Karpas-422 (cell line): ENCODE measurements around the gene NCAPG2. TPM values are rescaled to one million over a fixed set of nuclear protein-coding genes. Genes with fewer than 3 reads are reported as not detected.

Experiments
- DNase-seq: peaks from one replicate; pipeline ENCODE4 v3.0.0-alpha.2; 2015
- H2AFZ ChIP-seq: fragments of 200-600 bp; sonication (generic); 2 replicates; pipeline ENCODE4 v1.6.1; 2014; ENCODE audit warnings: antibody characterized with exemption, low read length, mixed read lengths
- H3K27ac ChIP-seq: fragments of 200-600 bp; sonication (generic); 2 replicates; pipeline ENCODE4 v1.5.1; 2014; ENCODE audit warnings: mild to moderate bottlenecking, low read length, moderate library complexity
- H3K27me3 ChIP-seq: fragments of 200-600 bp; sonication (generic); 2 replicates; pipeline ENCODE4 v1.6.1; 2014; ENCODE audit warnings: low read length, mixed read lengths
- H3K36me3 ChIP-seq: fragments of 200-600 bp; sonication (generic); 2 replicates; pipeline ENCODE4 v1.6.1; 2014; ENCODE audit warnings: low read length, mixed read lengths; ENCODE audit not compliant: insufficient read depth
- H3K4me1 ChIP-seq: fragments of 200-600 bp; sonication (generic); 2 replicates; pipeline ENCODE4 v1.6.1; 2014; ENCODE audit warnings: mild to moderate bottlenecking, low read length, mixed read lengths
- H3K4me2 ChIP-seq: fragments of 200-600 bp; sonication (generic); 2 replicates; pipeline ENCODE4 v1.6.1; 2014; ENCODE audit warnings: low read length, low read depth, mild to moderate bottlenecking; ENCODE audit not compliant: poor library complexity, severe bottlenecking
- H3K4me3 ChIP-seq: fragments of 200-600 bp; sonication (generic); 2 replicates; pipeline ENCODE4 v1.5.1; 2014; ENCODE audit warnings: mild to moderate bottlenecking, antibody characterized with exemption, low read length, mixed read lengths
- H3K79me2 ChIP-seq: fragments of 200-600 bp; sonication (generic); 2 replicates; pipeline ENCODE4 v1.6.1; 2014; ENCODE audit warnings: mild to moderate bottlenecking, low read length, mixed read lengths
- H3K9ac ChIP-seq: fragments of 200-600 bp; sonication (generic); 2 replicates; pipeline ENCODE4 v1.6.0; 2014; ENCODE audit warnings: low read length
- H3K9me2 ChIP-seq: fragments of 200-600 bp; sonication (generic), shearing (Covaris generic); replicated peaks from 2 replicates; pipeline ENCODE4 v1.6.0; 2014; ENCODE audit warnings: mild to moderate bottlenecking, low read length, moderate library complexity; ENCODE audit not compliant: insufficient read depth
- H3K9me3 ChIP-seq: fragments of 300-700, 200-600 bp; sonication (generic); 2 replicates; pipeline ENCODE4 v1.6.1; 2014; ENCODE audit warnings: low read length, mixed read lengths
- H4K20me1 ChIP-seq: fragments of 200-600 bp; sonication (generic); 2 replicates; pipeline ENCODE4 v1.6.1; 2014; ENCODE audit warnings: mild to moderate bottlenecking, antibody characterized with exemption, low read length, low read depth; ENCODE audit not compliant: insufficient read depth
- total RNA-seq: library from RNA; depleted of rRNA; stranded (reverse); fragments of >200 nt; shearing (Covaris generic); gene quantifications from 2 replicates; pipeline ENCODE4 v1.2.3, GENCODE V29; 2014; ENCODE audit warnings: low replicate concordance

The NCAPG2 gene
- total RNA-seq, 1 experiment from 2014 or later = 23.4 TPM

GRCh38 chr7:158731761-158732160 is 27.2 kb upstream of the NCAPG2 start:
- no peak for DNase-seq

GRCh38 chr7:158730383-158731346 is 26.1 kb upstream of the NCAPG2 start:
- H3K27me3 ChIP-seq = no peaks in the 10 kb centered on the region
- H3K4me3 ChIP-seq = no peak overlapping the region
- H3K9me2 ChIP-seq = no peaks in the 10 kb centered on the region
- H3K4me2 ChIP-seq = no peak overlapping the region
- no peaks in the 10 kb centered on the region for H4K20me1 ChIP-seq
- H3K27ac ChIP-seq = no peak overlapping the region
- no peak overlapping the region for H3K9ac ChIP-seq
- no peak for DNase-seq
- no peak overlapping the region for H2AFZ ChIP-seq
- H3K4me1 ChIP-seq = no peaks in the 10 kb centered on the region
- peaks cover 25% of the 10 kb centered on the region; the same call in 1 of the 2 replicates for H3K36me3 ChIP-seq
- H3K9me3 ChIP-seq = no peaks in the 10 kb centered on the region
- no peaks in the 10 kb centered on the region for H3K79me2 ChIP-seq

More at GRCh38 chr7:158731761-158732160, 27.2 kb upstream of the NCAPG2 start:
- no peak overlapping the region for H3K9ac ChIP-seq
- no peak overlapping the region for H3K4me2 ChIP-seq
- H3K9me2 ChIP-seq = no peaks in the 10 kb centered on the region
- peaks cover 34% of the 10 kb centered on the region; the same call in 1 of the 2 replicates for H3K36me3 ChIP-seq
- no peaks in the 10 kb centered on the region for H4K20me1 ChIP-seq
- no peak overlapping the region for H3K27ac ChIP-seq
- no peak overlapping the region for H3K4me3 ChIP-seq
- no peaks in the 10 kb centered on the region for H3K9me3 ChIP-seq
- H3K79me2 ChIP-seq = no peaks in the 10 kb centered on the region
- no peak overlapping the region for H2AFZ ChIP-seq
- no peaks in the 10 kb centered on the region for H3K27me3 ChIP-seq
- no peaks in the 10 kb centered on the region for H3K4me1 ChIP-seq

- Histone ChIP-seq H4K20me1 (no peaks in the 10 kb centered on the region), H2AFZ (no peak overlapping the region), H3K9ac (no peak overlapping the region), H3K79me2 (no peaks in the 10 kb centered on the region), H3K9me3 (no peaks in the 10 kb centered on the region), H3K36me3 (peaks cover 18% of the 10 kb centered on the region; the same call in 1 of the 2 replicates), H3K4me1 (no peaks in the 10 kb centered on the region), H3K4me3 (no peak overlapping the region), H3K4me2 (no peak overlapping the region), H3K9me2 (no peaks in the 10 kb centered on the region), H3K27ac (no peak overlapping the region), H3K27me3 (no peaks in the 10 kb centered on the region)
- no peak for DNase-seq
Measured at GRCh38 chr7:158729646-158730382, 25.2 kb upstream of the NCAPG2 start.

GRCh38 chr7:158728911-158729645 is 24.5 kb upstream of the NCAPG2 start:
- Histone ChIP-seq H3K4me1 (no peaks in the 10 kb centered on the region), H3K4me3 (no peak overlapping the region), H3K9ac (no peak overlapping the region), H3K9me3 (no peaks in the 10 kb centered on the region), H3K79me2 (no peaks in the 10 kb centered on the region), H3K27ac (no peak overlapping the region), H4K20me1 (no peaks in the 10 kb centered on the region), H3K4me2 (no peak overlapping the region), H3K36me3 (peaks cover 12% of the 10 kb centered on the region; the same call in 1 of the 2 replicates), H3K9me2 (no peaks in the 10 kb centered on the region), H3K27me3 (no peaks in the 10 kb centered on the region), H2AFZ (no peak overlapping the region)
- DNase-seq = no peak

- no peaks in the 10 kb centered on the region for H3K4me1 ChIP-seq
- no peak overlapping the region for H3K27ac ChIP-seq
- no peak for DNase-seq
- no peak overlapping the region for H3K4me3 ChIP-seq
- H4K20me1 ChIP-seq = no peaks in the 10 kb centered on the region
- H3K36me3 ChIP-seq = peaks cover 9% of the 10 kb centered on the region; the same call in 1 of the 2 replicates
- H3K9me2 ChIP-seq = no peaks in the 10 kb centered on the region
- no peak overlapping the region for H3K9ac ChIP-seq
- no peaks in the 10 kb centered on the region for H3K79me2 ChIP-seq
- H3K27me3 ChIP-seq = no peaks in the 10 kb centered on the region
- no peaks in the 10 kb centered on the region for H3K9me3 ChIP-seq
- H3K4me2 ChIP-seq = no peak overlapping the region
- no peak overlapping the region for H2AFZ ChIP-seq
Measured at GRCh38 chr7:158727690-158728089, 23.1 kb upstream of the NCAPG2 start.

GRCh38 chr7:158726277-158726807 is 21.7 kb upstream of the NCAPG2 start:
- H3K4me3 ChIP-seq = no peak overlapping the region
- H4K20me1 ChIP-seq = no peaks in the 10 kb centered on the region
- no peaks in the 10 kb centered on the region for H3K36me3 ChIP-seq
- H2AFZ ChIP-seq = no peak overlapping the region
- H3K4me2 ChIP-seq = no peak overlapping the region
- no peak overlapping the region for H3K27ac ChIP-seq
- no peak for DNase-seq
- no peak overlapping the region for H3K9ac ChIP-seq
- H3K27me3 ChIP-seq = no peaks in the 10 kb centered on the region
- no peaks in the 10 kb centered on the region for H3K79me2 ChIP-seq
- no peaks in the 10 kb centered on the region for H3K9me3 ChIP-seq
- H3K9me2 ChIP-seq = no peaks in the 10 kb centered on the region
- no peaks in the 10 kb centered on the region for H3K4me1 ChIP-seq

GRCh38 chr7:158725506-158725800 is 20.8 kb upstream of the NCAPG2 start:
- Histone ChIP-seq H3K36me3 (no peaks in the 10 kb centered on the region), H3K27me3 (no peaks in the 10 kb centered on the region), H3K4me2 (no peak overlapping the region), H3K27ac (no peak overlapping the region), H3K9me2 (no peaks in the 10 kb centered on the region), H2AFZ (no peak overlapping the region), H3K9ac (no peak overlapping the region), H3K9me3 (no peaks in the 10 kb centered on the region), H3K4me3 (no peak overlapping the region), H4K20me1 (no peaks in the 10 kb centered on the region), H3K4me1 (no peaks in the 10 kb centered on the region), H3K79me2 (no peaks in the 10 kb centered on the region)
- DNase-seq = no peak
